Retina (tissue), 1 donor: ENCODE data around the gene MAGEH1.

Experiments used
- DNase-seq: peaks from one replicate; pipeline ENCODE4 v3.0.0-alpha.2; 2016

The MAGEH1 gene

DNA sequence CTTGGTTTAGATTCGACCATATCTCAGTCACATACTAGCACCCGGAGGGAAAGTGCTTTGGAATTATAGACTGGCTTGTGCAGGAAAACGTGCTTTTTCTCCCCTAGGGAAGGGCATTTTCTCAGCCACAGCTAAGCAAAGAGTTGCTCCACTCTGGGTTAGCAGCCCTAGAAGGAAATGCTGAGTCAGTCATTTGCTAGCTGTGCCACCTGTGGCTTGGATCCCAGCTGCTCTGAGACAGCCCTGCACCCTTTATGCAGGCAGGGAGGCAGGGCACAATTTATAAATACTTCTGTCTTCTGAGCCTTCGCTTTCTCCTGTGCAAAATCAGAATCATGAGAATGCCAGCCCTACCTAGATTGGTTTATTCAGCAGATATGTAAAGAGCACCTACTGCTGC, 39.0 kb downstream of the MAGEH1 start:
- no peak for DNase-seq
